ENCODE data around the gene SLC6A9.

GRCh38 chr1:43996733-43997115 is 34.5 kb downstream of the SLC6A9 start:
- TF ChIP-seq CTCF (IDR thresholded peaks at IDR 0.05) (no peak), POLR2A (IDR thresholded peaks at IDR 0.05) (no peak)
